ENCODE measurements around the gene S1PR5. TPM values are rescaled to one million over a fixed set of nuclear protein-coding genes. Genes with fewer than 3 reads are reported as not detected.

S1PR5 gene
- total and polyA plus RNA-seq, 2 experiments from 2014 or later = 4.6 to 8.0 TPM

GRCh38 chr19:10478903-10479384, 38.3 kb downstream of the S1PR5 start (continued):
- TF ChIP-seq ZNF462 (CRISPR knock-in tag; IDR thresholded peaks at IDR 0.05) = no peak

GRCh38 chr19:10478476-10478875, 38.8 kb downstream of the S1PR5 start:
- no peak overlapping the region for H3K4me3 ChIP-seq
- TF ChIP-seq ZNF331 (CRISPR knock-in tag; IDR thresholded peaks at IDR 0.05; ENCODE audit: low read depth) (no peak), STAT1 (IDR thresholded peaks at IDR 0.05; ENCODE audit: unreplicated experiment) (no peak), NANOG (IDR thresholded peaks at IDR 0.05; ENCODE audit: borderline replicate concordance) (no peak), EZH2 (IDR thresholded peaks at IDR 0.05; ENCODE audit: low read depth, unreplicated experiment) (no peak)
- H3K36me3 Mint-ChIP-seq (ENCODE audit: low read depth) = no peaks in the 10 kb centered on the region
- H3K4me2 ChIP-seq = peak overlapping the region; percentile 45; the same call in 1 of the 2 replicates
- H3K9me3 Mint-ChIP-seq = no peaks in the 10 kb centered on the region; the same call in 2 of the 3 replicates
- H3F3A ChIP-seq (replicated peaks; ENCODE audit: low read depth) = 0 out of 2 replicates have a peak, but pooled peaks cover 2% of the 10 kb centered on the region
- no peak for DNase-seq (ENCODE audit: low spot score)
- peaks cover 4% of the 10 kb centered on the region; the same call in 2 of the 3 replicates for H3K4me1 Mint-ChIP-seq
- peak overlapping the region; percentile 39; the same call in 1 of the 2 replicates for H2AFZ ChIP-seq
- H3K79me2 ChIP-seq (replicated peaks; ENCODE audit: insufficient read depth) = no peaks in the 10 kb centered on the region
- H3K27me3 ChIP-seq (ENCODE audit: insufficient read depth) = peaks cover 18% of the 10 kb centered on the region
- no peak overlapping the region for H3K27ac ChIP-seq (ENCODE audit: low read depth)
- H3K4me1 ChIP-seq (ENCODE audit: insufficient read depth) = no peaks in the 10 kb centered on the region
- H3K36me3 ChIP-seq (ENCODE audit: insufficient read depth) = no peaks in the 10 kb centered on the region
- H3K27ac Mint-ChIP-seq = no peak overlapping the region
- no peak for ATAC-seq
- no peak overlapping the region for H3K4me3 Mint-ChIP-seq
- no peaks in the 10 kb centered on the region for H3K9me2 ChIP-seq (ENCODE audit: insufficient read depth)
- H3K27me3 Mint-ChIP-seq (ENCODE audit: insufficient read depth, low read depth, poor library complexity) = peaks cover 24% of the 10 kb centered on the region
- no peaks in the 10 kb centered on the region for H4K20me1 ChIP-seq (replicated peaks; ENCODE audit: insufficient read depth)
